K562 treated with DMSO at 1 percent for 24 hours (cell line): Measurements from ENCODE around the gene FAM133A. TPM values are rescaled to one million over a fixed set of nuclear protein-coding genes. Genes with fewer than 3 reads are reported as not detected.

Source experiments
- total RNA-seq: library from RNA; unstranded; fragments of 300-600 nt; gene quantifications from 2 replicates; pipeline ENCODE4 v1.2.3, GENCODE V29; 2022; ENCODE audit warnings: low read depth; ENCODE audit not compliant: insufficient read depth

FAM133A gene
- 0.30 TPM in 1 of 2 replicates, not detected in the other for total RNA-seq

DNA sequence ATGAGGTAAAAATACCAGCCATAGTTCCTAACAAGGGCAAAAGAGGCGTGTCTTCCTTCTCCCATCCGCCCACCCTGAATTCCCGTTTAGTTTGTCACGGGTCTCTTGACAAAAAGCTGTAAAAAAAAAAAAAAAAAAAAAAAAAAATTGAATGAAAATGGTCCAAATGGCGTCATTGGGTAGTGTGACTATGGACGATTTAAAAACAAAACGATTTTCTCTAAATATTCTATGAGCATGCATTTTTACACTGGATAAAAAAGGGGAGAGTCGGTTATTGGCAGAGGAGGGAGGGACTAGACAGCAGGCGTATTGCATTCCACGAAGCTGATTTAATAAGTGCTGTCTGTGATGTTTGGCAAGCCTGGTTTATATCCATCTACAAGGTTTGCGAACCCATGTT, at the start of gene FAM133A:
Gene FAM133A, plus strand, starts transcription at position 338 of the 403 bp plus-strand sequence. CDS start 35,214 bp downstream, outside the sequence.

DNA sequence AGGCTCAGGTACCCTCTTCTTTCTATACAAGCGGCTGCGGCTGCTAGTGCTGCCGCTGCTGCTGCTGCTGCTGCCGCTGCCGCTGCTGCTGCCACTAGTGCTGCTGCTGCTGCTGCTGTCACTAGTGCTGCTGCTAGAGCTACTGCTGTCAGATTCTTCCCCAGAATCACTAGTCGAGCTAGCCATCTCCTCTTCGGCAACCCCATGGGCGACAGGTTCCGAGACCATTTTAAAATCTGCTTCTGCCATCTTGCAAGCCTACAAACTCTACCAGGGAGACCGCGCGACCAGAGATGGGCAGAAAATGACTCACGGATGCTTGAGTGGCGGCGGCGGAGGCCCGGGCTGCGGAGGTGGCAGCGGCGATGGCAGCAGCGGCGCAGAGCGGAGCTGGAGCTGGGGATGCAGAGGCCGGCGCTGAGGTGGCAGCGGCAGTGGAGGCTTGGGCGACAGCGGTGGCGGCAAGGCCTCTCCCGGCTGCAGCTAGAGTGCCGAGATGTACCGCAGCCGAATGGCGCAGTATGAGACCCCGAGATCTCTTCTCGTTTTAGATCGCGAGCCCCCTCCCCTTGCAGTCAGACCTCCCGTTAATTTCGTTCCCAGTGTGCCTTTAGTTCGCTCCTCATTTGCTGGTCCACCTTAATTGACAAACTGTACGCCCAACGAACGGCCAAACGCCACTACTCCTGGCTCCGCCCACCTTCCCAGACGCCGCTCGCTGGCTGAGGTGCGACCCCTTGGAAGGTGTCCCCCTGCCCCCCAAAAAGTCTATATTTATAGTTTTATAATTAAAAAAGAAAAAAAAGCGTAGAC, 744 bp upstream of the FAM133A start, which contains the start of gene NAP1L3:
Gene NAP1L3, minus strand, starts transcription at position 523 of the 813 bp plus-strand sequence. Its CDS starts 274 bp downstream, at position 249.

Other genes with a start within 250 kb of the FAM133A start
- not detected in 2 replicates for gene NAP1L3, start 628 bp upstream of the FAM133A start, total RNA-seq